K562 (cell line): Measurements from ENCODE around the gene TTC23L. TPM values are rescaled to one million over a fixed set of nuclear protein-coding genes. Genes with fewer than 3 reads are reported as not detected.

Experiments used
- BDP1 ChIP-seq: IDR thresholded peaks from 3 replicates; pipeline ENCODE4 v1.6.1; 2011; ENCODE audit not compliant: insufficient read length, insufficient read depth
- BMI1 ChIP-seq: fragments of 150-350 bp; IDR thresholded peaks from 2 replicates; pipeline ENCODE4 v1.6.1; 2014; ENCODE audit warnings: low read length
- CHD1 ChIP-seq: fragments of 200-600 bp; sonication (generic); IDR thresholded peaks from one replicate; pipeline ENCODE4 v1.6.1; 2012; ENCODE audit warnings: mild to moderate bottlenecking, moderate library complexity, low read length, inconsistent platforms
- COPS2 ChIP-seq: fragments of 450-650 bp; conservative IDR thresholded peaks from 2 replicates; pipeline ENCODE4 v1.6.1; 2016; ENCODE audit warnings: mild to moderate bottlenecking, moderate library complexity
- CREM ChIP-seq: IDR thresholded peaks from 2 replicates; pipeline ENCODE4 v1.6.1; 2014; ENCODE audit warnings: antibody characterized with exemption, low read depth
- CSDE1 ChIP-seq, 2 experiments: fragments of 450-650 bp; IDR thresholded peaks; 2 replicates each; pipeline ENCODE4 v1.6.1; 2016; ENCODE audit warnings: mild to moderate bottlenecking in 1 of 2
- GTF2E2 ChIP-seq: fragments of 200-800 bp; sonication (Bioruptor generic); IDR thresholded peaks from 2 replicates; pipeline ENCODE4 v1.6.1; 2016; ENCODE audit warnings: missing genetic modification characterization, missing compliant biosample characterization
- HDAC6 ChIP-seq: IDR thresholded peaks from 2 replicates; pipeline ENCODE4 v1.6.1; 2012; ENCODE audit warnings: low read depth, mild to moderate bottlenecking, control low read depth, inconsistent platforms, low read length, moderate library complexity
- IRF2 ChIP-seq: sonication (generic); formaldehyde crosslinking; IDR thresholded peaks from 2 replicates; pipeline ENCODE4 v1.8.1; 2022; ENCODE audit warnings: mild to moderate bottlenecking, missing genetic modification reagents
- LCOR ChIP-seq: sonication (generic); formaldehyde crosslinking; IDR thresholded peaks from 2 replicates; pipeline ENCODE4 v1.8.0; 2022; ENCODE audit warnings: mild to moderate bottlenecking, missing genetic modification reagents
- MCM7 ChIP-seq, 2 experiments: fragments of 450-650 bp; IDR thresholded peaks; 2 replicates each; pipeline ENCODE4 v1.6.1; 2016 to 2018
- NCOA4 ChIP-seq: fragments of 450-650 bp; IDR thresholded peaks from 2 replicates; pipeline ENCODE4 v1.6.1; 2018; ENCODE audit warnings: mild to moderate bottlenecking; ENCODE audit not compliant: partially characterized antibody
- RCOR1 ChIP-seq, 2 experiments: IDR thresholded peaks; 2 replicates each; pipeline ENCODE4 v1.6.1; 2012; ENCODE audit warnings: low read depth in 2 of 2, low read length in 2 of 2, borderline replicate concordance in 1 of 2, improper control_type of control experiment in 1 of 2
- RERE ChIP-seq: sonication (generic); formaldehyde crosslinking; IDR thresholded peaks from 2 replicates; pipeline ENCODE4 v1.8.0; 2023; ENCODE audit warnings: missing genetic modification reagents, mild to moderate bottlenecking, borderline replicate concordance
- TEAD2 ChIP-seq: fragments of 450-650 bp; IDR thresholded peaks from 2 replicates; pipeline ENCODE4 v1.6.1; 2016; ENCODE audit warnings: missing genetic modification characterization, control low read depth, missing compliant biosample characterization
- THRAP3 ChIP-seq: fragments of 450-650 bp; IDR thresholded peaks from 2 replicates; pipeline ENCODE4 v1.6.1; 2016; ENCODE audit warnings: mild to moderate bottlenecking, inconsistent platforms, borderline replicate concordance
- ZNF184 ChIP-seq: sonication (generic); formaldehyde crosslinking; IDR thresholded peaks from 2 replicates; pipeline ENCODE4 v1.5.0; 2020; ENCODE audit warnings: missing genetic modification reagents
- ZNF274 ChIP-seq: IDR thresholded peaks from 2 replicates; pipeline ENCODE4 v1.6.1; 2011; ENCODE audit warnings: low read depth, mild to moderate bottlenecking, low read length, moderate library complexity, borderline replicate concordance
- ZNF444 ChIP-seq: fragments of 250-450 bp; sonication (Bioruptor Pico); IDR thresholded peaks from 2 replicates; pipeline ENCODE4 v1.4.0; 2020; ENCODE audit warnings: mild to moderate bottlenecking, moderate library complexity
- ZNF609 ChIP-seq: sonication (generic); formaldehyde crosslinking; IDR thresholded peaks from 2 replicates; pipeline ENCODE4 v1.8.1; 2023; ENCODE audit warnings: missing genetic modification reagents, mild to moderate bottlenecking, borderline replicate concordance
- polyA plus RNA-seq, 8 experiments: library from polyadenylated mRNA; depleted of rRNA in 4 of 8; stranded (reverse) in 5 of 8; unstranded in 3 of 8; fragments of >200 nt; fragmentation: Nextera tagmentation in 2 of 8; fragmentation: Illumina TruSeq in 1 of 8; extraction: Ambion mirVana in 2 of 8; extraction: Trizol in 1 of 8; gene quantifications; 2 replicates each; pipeline versions ENCODE4 v1.2.1 to v1.2.3, GENCODE V29; 2011 to 2014; ENCODE audit warnings: inconsistent platforms in 1 of 8, missing spikeins in 1 of 8
- total RNA-seq, 7 experiments: library from RNA; depleted of rRNA in 6 of 7; stranded (reverse); fragments of >200 nt in 6 of 7; fragmentation: Illumina TruSeq in 2 of 7; extraction: Trizol in 2 of 7; gene quantifications; 2 replicates each; pipeline versions ENCODE4 v1.2.1 to v1.2.3, GENCODE V29; 2011 to 2021; ENCODE audit warnings: low replicate concordance in 1 of 7

Gene TTC23L
- total and polyA plus RNA-seq, 9 of the 15 experiments (the other 6 are each of a cell fraction or from before 2014, with no cell fraction given): 0.03 to 0.32 (median 0.14) TPM; not detected in 2

DNA sequence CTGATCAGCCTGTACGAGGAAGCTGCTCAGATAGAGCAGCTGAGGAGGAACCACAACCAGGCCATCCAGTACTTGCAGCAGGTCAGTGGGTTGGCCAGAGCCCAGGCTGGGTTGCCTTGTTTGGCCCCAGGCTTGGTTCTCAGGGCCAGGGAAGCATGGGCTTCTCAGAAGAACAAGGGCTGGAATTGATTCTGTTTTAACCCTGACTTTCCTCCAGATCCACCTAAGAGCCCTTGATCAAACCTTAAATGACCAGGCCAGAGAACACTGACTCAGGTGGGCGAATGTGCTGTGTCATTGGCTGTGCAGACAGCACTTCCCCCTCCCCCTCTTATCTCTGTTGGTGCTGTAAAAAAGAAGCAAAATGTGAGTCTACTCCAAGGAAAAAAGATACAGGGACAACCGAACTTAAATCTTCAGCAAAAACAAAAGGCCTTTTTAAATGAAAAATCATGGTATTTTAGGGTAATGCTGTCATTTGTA, 28.1 kb downstream of the TTC23L start (continued):
- TF ChIP-seq ZNF609 (CRISPR knock-in tag): no peak
- TF ChIP-seq NCOA4: no peak
- TF ChIP-seq ZNF274: no peak
- no peak for TF ChIP-seq CSDE1 (IDR thresholded peaks at IDR 0.05)
- no peak for TF ChIP-seq IRF2
- TF ChIP-seq CHD1: no peak
- no peak for TF ChIP-seq BMI1
- TF ChIP-seq COPS2: no peak
- peak; percentile 59; the same call in 1 of the 2 replicates for TF ChIP-seq ZNF444 (CRISPR knock-in tag)
- no peak for TF ChIP-seq GTF2E2 (tag)
- TF ChIP-seq BDP1: no peak
- TF ChIP-seq HDAC6: no peak
- TF ChIP-seq THRAP3: peak; percentile 62; the same call in 1 of the 2 replicates
- TF ChIP-seq ZNF184: no peak
- peak; percentile 17; the same call in 1 of the 2 replicates for TF ChIP-seq CREM
- TF ChIP-seq RERE (CRISPR knock-in tag): no peak
- TF ChIP-seq TEAD2: no peak
- no peak for TF ChIP-seq MCM7 (IDR thresholded peaks at IDR 0.05)
- TF ChIP-seq RCOR1 (IDR thresholded peaks at IDR 0.05; ENCODE audit: borderline replicate concordance in 1 of 2, low read depth in 2 of 2, low read length in 2 of 2): 0 out of 4 replicates have a peak, but pooled peaks of 1 of the 2 experiments have one; percentile 57
- TF ChIP-seq LCOR (CRISPR knock-in tag): no peak
